Vagina (tissue), 2 donors: Measurements from ENCODE around the gene GNAO1.

ENCODE experiments used
- CTCF ChIP-seq, 3 experiments: fragments of 450-650 bp in 2 of 3; fragments of 200-600 bp in 1 of 3; sonication (generic) in 1 of 3; IDR thresholded peaks; one replicate each; pipeline ENCODE4 v1.5.1; 2017 to 2019; ENCODE audit warnings: antibody characterized with exemption in 3 of 3, mild to moderate bottlenecking in 2 of 3, moderate library complexity in 2 of 3
- POLR2A ChIP-seq, 2 donors: fragments of 450-650 bp; IDR thresholded peaks; one replicate each; pipeline ENCODE4 v1.6.1; 2017; ENCODE audit warnings: antibody characterized with exemption in 2 of 2, mild to moderate bottlenecking in 2 of 2, moderate library complexity in 2 of 2
- POLR2AphosphoS5 ChIP-seq, 2 donors: sonication (generic); formaldehyde crosslinking; IDR thresholded peaks; one replicate each; pipeline ENCODE4 v1.9.0; 2017; ENCODE audit warnings: antibody characterized with exemption in 2 of 2, mild to moderate bottlenecking in 2 of 2, low read depth in 1 of 2; ENCODE audit not compliant: insufficient read depth in 1 of 2

- TF ChIP-seq CTCF (IDR thresholded peaks at IDR 0.05) (no peak), POLR2A (IDR thresholded peaks at IDR 0.05) (no peak), POLR2AphosphoS5 (IDR thresholded peaks at IDR 0.05; ENCODE audit: insufficient read depth in 1 of 2, low read depth in 1 of 2) (no peak)
These were observed 120.1 kb downstream of the GNAO1 start for GRCh38 chr16:56311208-56312027.
